Spleen (tissue), 11 donors: ENCODE measurements around the gene ECT2L. TPM values are rescaled to one million over a fixed set of nuclear protein-coding genes. Genes with fewer than 3 reads are reported as not detected.

Source experiments
- DNase-seq: peaks from one replicate; pipeline ENCODE4 v3.0.0-alpha.2; 2020
- H3K27ac ChIP-seq, 8 donors: fragments of 200-600 bp; sonication (generic) in 7 of 8; 1 replicate in 4 of 8; 2 replicates in 4 of 8; pipeline versions ENCODE4 v1.5.0 to v1.8.0; 2016 to 2021; ENCODE audit warnings: inconsistent platforms in 4 of 8, mild to moderate bottlenecking in 4 of 8, moderate library complexity in 1 of 8
- H3K27me3 ChIP-seq, 7 donors: fragments of 200-600 bp; sonication (generic) in 6 of 7; replicated peaks in 1 of 7; 1 replicate in 4 of 7; 2 replicates in 3 of 7; pipeline versions ENCODE4 v1.5.0 to v1.8.0; 2016 to 2021; ENCODE audit warnings: inconsistent platforms in 3 of 7, mild to moderate bottlenecking in 1 of 7
- H3K36me3 ChIP-seq, 6 donors: fragments of 200-600 bp; sonication (generic) in 5 of 6; 1 replicate in 4 of 6; 2 replicates in 2 of 6; pipeline versions ENCODE4 v1.5.0 to v1.8.0; 2016 to 2021; ENCODE audit warnings: inconsistent platforms in 2 of 6
- H3K4me1 ChIP-seq, 6 donors: fragments of 200-600 bp; sonication (generic) in 5 of 6; 1 replicate in 3 of 6; 2 replicates in 3 of 6; pipeline versions ENCODE4 v1.5.0 to v1.8.0; 2016 to 2021; ENCODE audit warnings: inconsistent platforms in 3 of 6
- H3K4me3 ChIP-seq, 8 donors: fragments of 200-600 bp; sonication (generic) in 7 of 8; 1 replicate in 4 of 8; 2 replicates in 4 of 8; pipeline versions ENCODE4 v1.5.0 to v1.8.0; 2016 to 2021; ENCODE audit warnings: inconsistent platforms in 4 of 8, mild to moderate bottlenecking in 4 of 8, moderate library complexity in 2 of 8
- H3K9me3 ChIP-seq, 8 donors: fragments of 200-600 bp; sonication (generic) in 7 of 8; 1 replicate in 4 of 8; 2 replicates in 4 of 8; pipeline versions ENCODE4 v1.5.0 to v1.8.0; 2016 to 2021; ENCODE audit warnings: inconsistent platforms in 4 of 8
- CTCF ChIP-seq, 11 experiments: fragments of 200-600 bp in 7 of 11; fragments of 450-650 bp in 4 of 11; sonication (generic) in 4 of 11; IDR thresholded peaks in 8 of 11; conservative IDR thresholded peaks in 3 of 11; 1 replicate in 7 of 11; 2 replicates in 4 of 11; pipeline versions ENCODE4 v1.4.0 to v1.8.0; 2016 to 2021; ENCODE audit warnings: antibody characterized with exemption in 11 of 11, inconsistent platforms in 4 of 11, mild to moderate bottlenecking in 1 of 11
- POLR2A ChIP-seq, 3 donors: fragments of 450-650 bp; IDR thresholded peaks; one replicate each; pipeline ENCODE4 v1.5.1; 2017; ENCODE audit warnings: antibody characterized with exemption in 3 of 3, mild to moderate bottlenecking in 1 of 3
- POLR2AphosphoS5 ChIP-seq, 3 donors: sonication (generic); formaldehyde crosslinking; IDR thresholded peaks; one replicate each; pipeline ENCODE4 v1.5.1; 2017; ENCODE audit warnings: antibody characterized with exemption in 3 of 3
- WGBS, 5 donors: extraction: QIAGEN DNeasy Blood & Tissue Kit in 3 of 5; methylation state at CpG; one replicate each; pipeline versions ENCODE4 v1.1.5 to v1.1.7; 2013 to 2018; 5-methylcytosine and 5-hydroxymethylcytosine counted together
- intact Hi-C: fragments of 100-400 bp; cut with DNase I; formaldehyde crosslinking; loops from one replicate; pipeline ENCODE4 v1.15.0; 2023; ENCODE audit warnings: low total_unique reads
- polyA plus RNA-seq, 3 donors: library from polyadenylated mRNA; stranded (reverse); fragments of 200-250 nt; gene quantifications; one replicate each; pipeline ENCODE4 v1.2.1, GENCODE V29; 2013
- total RNA-seq, 7 donors: library from RNA; depleted of rRNA in 3 of 7; stranded (reverse); fragments of >200 nt in 3 of 7; fragmentation: NEBNext Ultra II Directional in 4 of 7; extraction: Animal tissue kit (Norgen Biotek cat#: 25700) in 4 of 7; gene quantifications; one replicate each; pipeline versions ENCODE4 v1.1.0 to v1.2.1, GENCODE V29; 2016 to 2021
- donor health status: healthy with polysubstance abuse.
- donor health status: DM: no; HTN: no; CAD: no; lungs with moderate emphysema.
- donor health status: DM: no; HTN: no; CAD: no.
- donor health status: Bipolar disorder and iron deficiency.
- donor health status: healthy.
- donor health status: DM: no; HTN: no; CAD: no.
- donor health status: DM: yes; HTN: yes; CAD: no.

Gene ECT2L
- total and polyA plus RNA-seq, 10 donors: 0.12 to 0.17 (median 0.13) TPM; not detected in 7

DNA sequence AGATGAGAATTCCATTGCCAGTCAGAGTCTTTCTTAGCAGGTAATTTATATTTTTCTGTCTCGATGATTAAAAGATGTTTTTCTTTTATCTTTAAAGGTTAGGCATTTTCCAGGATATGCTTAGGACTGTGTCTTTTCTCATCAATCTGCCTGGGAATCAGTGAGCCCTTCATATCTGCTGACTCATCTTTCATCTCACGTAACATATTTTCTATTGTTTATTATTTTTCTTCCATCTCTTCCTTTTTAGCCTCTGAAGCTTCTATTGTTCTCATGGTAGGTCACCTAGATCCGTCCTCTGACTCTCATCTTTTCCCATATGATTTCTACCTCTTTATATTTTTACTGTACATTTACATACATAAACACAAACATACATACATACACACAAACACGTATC, 13.6 kb upstream of the ECT2L start:
- peaks cover 0 to 98% (median 60%) of the 10 kb centered on the region in 6 donors for H3K36me3 ChIP-seq
- TF ChIP-seq POLR2A (IDR thresholded peaks at IDR 0.05) (no peak), CTCF (IDR thresholded peaks at IDR 0.05 in 8 of 11, conservative IDR thresholded peaks at IDR 0.05 in 3 of 11) (no peak), POLR2AphosphoS5 (IDR thresholded peaks at IDR 0.05) (no peak)

DNA sequence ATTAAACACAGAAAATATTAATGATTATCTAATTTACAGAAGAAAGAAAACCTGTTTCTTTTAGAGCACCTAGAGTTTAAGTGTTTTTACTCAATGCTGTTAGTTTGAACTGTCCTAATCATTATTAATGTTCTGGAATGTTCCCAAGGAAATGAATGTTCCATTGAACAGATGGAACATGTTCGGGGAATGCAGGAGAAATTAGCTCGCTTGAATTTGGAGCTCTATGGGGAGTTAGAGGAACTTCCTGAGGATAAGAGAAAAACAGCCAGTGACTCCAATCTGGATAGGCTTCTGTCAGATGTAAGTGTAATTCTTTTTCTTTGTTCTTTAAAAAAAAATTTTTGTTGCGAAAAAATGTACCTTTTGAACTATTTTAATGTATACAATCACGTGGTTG, 10.8 kb upstream of the ECT2L start:
- Histone ChIP-seq H3K27ac (no peak overlapping the region), H3K4me3 (no peak overlapping the region), H3K4me1 (peaks cover 0 to 4% (median 0%) of the 10 kb centered on the region in 6 donors), H3K36me3 (peaks cover 4 to 98% (median 59%) of the 10 kb centered on the region in 6 donors), H3K27me3 (no peaks in the 10 kb centered on the region), H3K9me3 (no peaks in the 10 kb centered on the region)
- intact Hi-C loops: no loop called here
- TF ChIP-seq POLR2AphosphoS5 (IDR thresholded peaks at IDR 0.05) (no peak), POLR2A (IDR thresholded peaks at IDR 0.05) (no peak), CTCF (IDR thresholded peaks at IDR 0.05 in 8 of 11, conservative IDR thresholded peaks at IDR 0.05 in 3 of 11) (no peak)
- WGBS, 5 donors: 80 to 90% (median 87%) methylated on average over 4 of the region's 4 CpGs
- no peak for DNase-seq

More for the DNA sequence above, 13.6 kb upstream of the ECT2L start:
- Histone ChIP-seq H3K27ac (no peak overlapping the region), H3K4me1 (peaks cover 0 to 4% (median 0%) of the 10 kb centered on the region in 6 donors), H3K4me3 (no peak overlapping the region), H3K9me3 (no peaks in the 10 kb centered on the region), H3K27me3 (no peaks in the 10 kb centered on the region)
- intact Hi-C loops: no loop called here
- WGBS, 5 donors: 79 to 93% (median 84%) methylated on average over 4 of the region's 4 CpGs
- no peak for DNase-seq

GRCh38 chr6:138785980-138786379, 9.9 kb upstream of the ECT2L start:
- Histone ChIP-seq H3K9me3 (no peaks in the 10 kb centered on the region), H3K36me3 (peaks cover 5 to 98% (median 60%) of the 10 kb centered on the region in 6 donors), H3K27ac (no peak overlapping the region), H3K27me3 (no peaks in the 10 kb centered on the region), H3K4me1 (peaks cover 0 to 4% (median 0%) of the 10 kb centered on the region in 6 donors), H3K4me3 (no peak overlapping the region)
- TF ChIP-seq CTCF (IDR thresholded peaks at IDR 0.05 in 8 of 11, conservative IDR thresholded peaks at IDR 0.05 in 3 of 11) (no peak), POLR2AphosphoS5 (IDR thresholded peaks at IDR 0.05) (no peak), POLR2A (IDR thresholded peaks at IDR 0.05) (no peak)
- no peak for DNase-seq
- intact Hi-C loops: no loop called here
- WGBS, 5 donors: 74 to 87% (median 85%) methylated on average over 3 of the region's 3 CpGs

DNA sequence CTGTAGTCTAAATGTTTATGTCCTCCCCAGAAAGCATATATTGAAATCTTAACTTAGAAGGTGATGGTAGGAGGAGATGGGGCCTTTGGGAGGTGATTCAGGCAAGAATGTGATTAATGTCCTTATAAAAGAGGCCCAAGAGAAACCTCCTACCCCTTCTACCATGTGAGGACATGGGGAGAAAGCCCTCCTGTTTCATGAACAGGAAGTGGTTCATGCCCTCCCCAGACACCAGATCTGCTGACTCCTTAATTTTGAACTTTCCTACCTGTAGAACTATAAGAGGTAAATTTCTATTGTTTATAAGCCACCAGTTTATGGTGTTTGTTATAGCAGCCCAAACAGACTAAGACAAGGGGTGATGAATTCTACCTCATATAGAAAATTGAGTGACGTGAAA, 8.7 kb upstream of the ECT2L start:
- DNase-seq: no peak
- intact Hi-C loops: no loop called here
- Histone ChIP-seq H3K4me1 (peaks cover 0 to 4% (median 0%) of the 10 kb centered on the region in 6 donors), H3K4me3 (no peak overlapping the region), H3K9me3 (no peaks in the 10 kb centered on the region), H3K27me3 (no peaks in the 10 kb centered on the region), H3K36me3 (peaks cover 5 to 98% (median 56%) of the 10 kb centered on the region in 6 donors), H3K27ac (no peak overlapping the region)
- 46 to 95% (median 93%) methylated on average over 1 of the region's 1 CpG for WGBS, 5 donors
- TF ChIP-seq CTCF (IDR thresholded peaks at IDR 0.05 in 8 of 11, conservative IDR thresholded peaks at IDR 0.05 in 3 of 11) (no peak), POLR2A (IDR thresholded peaks at IDR 0.05) (no peak), POLR2AphosphoS5 (IDR thresholded peaks at IDR 0.05) (no peak)
